Pons (tissue), 1 donor: ENCODE measurements around the gene GGT5.
A peak's percentile ranks its signal among the peaks of the same experiment; 100 is the strongest.
"Not testable (repeated sequence)": the region's sequence is repeated elsewhere in the genome, so short reads cannot be mapped to it uniquely, and the experiment has no call there.

Source experiments
- DNase-seq: peaks from one replicate; pipeline ENCODE4 v3.0.0-alpha.2; 2016; ENCODE audit warnings: low spot score

The GGT5 gene

DNA sequence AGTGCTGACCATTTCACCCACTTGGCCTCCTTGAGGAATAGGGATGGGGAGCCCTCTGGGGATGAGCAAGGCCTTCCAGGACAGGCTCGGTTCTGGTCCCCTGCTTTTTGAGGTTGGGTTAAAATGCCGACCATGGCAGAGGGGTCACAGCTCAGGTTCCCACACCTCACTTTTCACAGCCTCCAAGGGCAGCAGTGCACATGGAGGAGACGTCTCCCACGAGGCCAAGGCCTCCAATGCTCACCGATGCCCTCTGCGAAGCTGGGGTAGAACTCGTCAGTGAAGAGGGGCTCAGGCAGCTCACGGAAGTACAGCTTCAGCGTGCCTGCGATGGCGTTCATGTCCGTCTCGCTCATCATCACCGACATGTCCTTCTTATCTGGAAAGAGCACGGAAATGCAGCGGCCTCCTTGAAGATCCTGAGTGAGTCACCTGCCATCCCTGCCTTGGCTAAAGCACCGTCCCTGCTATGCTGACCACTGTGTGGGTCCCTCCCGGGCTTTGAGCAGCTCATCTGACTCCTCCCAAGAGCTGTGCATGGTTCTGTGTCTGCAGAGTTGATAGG is 17.4 kb upstream of the GGT5 start:
- DNase-seq: not testable (repeated sequence)

DNA sequence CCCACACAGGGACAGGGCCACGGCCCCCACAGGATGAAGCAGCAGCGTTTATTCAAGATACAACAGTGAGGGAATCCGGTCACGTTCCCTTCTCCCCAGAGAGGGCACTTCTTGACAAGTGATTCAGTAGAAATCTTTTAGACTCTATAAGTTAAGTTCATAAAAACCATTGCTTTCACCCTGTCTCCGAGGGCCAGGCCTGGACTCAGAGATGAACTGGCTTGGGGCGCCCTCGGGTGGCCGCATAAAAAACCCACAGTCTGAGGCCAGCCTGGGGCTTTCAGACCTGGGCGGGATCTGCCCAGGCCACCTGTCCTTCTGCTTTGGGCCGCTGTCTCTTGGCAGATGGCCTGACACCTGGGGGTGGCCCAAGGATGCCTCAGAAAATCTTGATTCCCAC is 14.6 kb upstream of the GGT5 start:
- DNase-seq: peak; percentile 37

DNA sequence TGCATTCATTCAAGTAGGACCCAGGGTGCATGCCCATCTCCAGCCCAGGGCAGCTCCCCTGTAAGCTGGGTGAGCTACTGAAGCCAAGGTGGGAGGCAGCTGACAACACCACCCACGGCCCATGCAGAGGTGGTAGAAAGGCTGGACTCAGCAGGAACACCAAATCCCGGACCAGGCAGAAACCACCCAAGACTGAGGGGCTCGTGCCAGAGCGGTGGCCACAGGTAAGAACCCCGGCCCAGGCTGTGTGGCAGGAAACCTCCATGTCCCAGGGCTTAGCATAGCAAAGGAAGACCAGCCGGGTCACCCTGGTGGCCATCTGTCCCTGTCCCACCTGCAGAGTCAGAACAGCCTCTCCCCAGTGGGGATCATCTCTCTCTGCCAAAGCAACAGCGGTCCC is 11.9 kb upstream of the GGT5 start:
- DNase-seq: not testable (repeated sequence)

DNA sequence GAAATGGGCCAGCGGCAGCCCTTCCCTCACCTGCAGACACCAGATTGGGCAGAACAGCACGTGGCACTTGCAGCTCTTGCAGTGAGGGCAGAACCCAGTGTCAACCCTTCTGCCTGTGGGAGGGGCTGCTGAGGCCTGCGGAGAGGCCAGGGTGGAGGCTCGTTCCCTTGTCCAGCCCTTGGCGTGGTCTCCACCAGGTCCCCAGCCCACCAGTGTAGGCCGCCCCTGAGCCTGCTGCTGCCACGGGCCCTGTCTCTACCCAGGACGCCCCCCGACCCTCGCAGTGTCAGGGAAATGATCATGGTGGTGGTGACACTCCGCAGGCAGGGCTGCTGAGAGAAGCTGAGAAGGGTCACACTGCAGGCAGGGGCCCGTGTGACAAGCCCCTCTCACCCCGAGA is 11.3 kb upstream of the GGT5 start:
- DNase-seq: not testable (repeated sequence)

DNA sequence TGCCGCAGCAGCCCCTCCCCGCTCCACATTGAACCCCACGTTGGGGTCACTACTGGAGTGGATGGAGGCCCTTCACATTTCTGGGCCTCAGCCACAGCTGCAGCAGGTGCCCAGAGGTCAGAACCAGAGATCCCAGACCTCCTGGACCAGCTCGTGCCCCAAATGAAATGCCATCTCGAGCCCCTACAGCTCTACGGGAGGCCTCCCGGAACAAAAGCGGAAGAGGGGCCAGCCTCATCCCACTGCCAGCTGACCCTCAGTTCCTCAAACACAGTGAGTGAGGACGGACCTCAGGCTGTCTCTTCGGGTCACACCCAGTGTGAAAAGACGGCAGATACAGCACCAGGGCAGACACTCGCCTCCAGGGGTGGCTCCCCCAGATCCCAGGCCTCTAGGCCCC is 8.2 kb upstream of the GGT5 start:
- DNase-seq: not testable (repeated sequence)

DNA sequence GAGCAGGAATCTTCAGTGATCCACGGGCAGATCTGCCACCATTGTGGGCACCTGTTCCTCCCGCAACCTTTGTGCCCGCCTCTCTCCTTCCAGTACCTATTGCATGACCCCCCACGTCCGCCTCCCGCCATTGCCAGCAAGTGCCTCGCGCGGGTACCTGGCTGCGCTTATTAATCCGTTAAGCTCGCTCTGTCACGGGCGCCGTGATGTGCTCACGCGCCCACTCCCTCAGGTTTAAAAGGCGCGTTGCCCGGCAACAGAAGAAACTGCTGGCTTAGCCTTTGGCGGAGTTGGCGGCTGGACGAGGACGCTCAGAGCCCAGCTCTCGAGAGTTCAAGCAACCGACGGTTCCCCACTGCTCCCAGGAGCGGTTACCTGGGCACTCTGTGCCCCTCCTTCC is 6.4 kb upstream of the GGT5 start:
- not testable (repeated sequence) for DNase-seq

DNA sequence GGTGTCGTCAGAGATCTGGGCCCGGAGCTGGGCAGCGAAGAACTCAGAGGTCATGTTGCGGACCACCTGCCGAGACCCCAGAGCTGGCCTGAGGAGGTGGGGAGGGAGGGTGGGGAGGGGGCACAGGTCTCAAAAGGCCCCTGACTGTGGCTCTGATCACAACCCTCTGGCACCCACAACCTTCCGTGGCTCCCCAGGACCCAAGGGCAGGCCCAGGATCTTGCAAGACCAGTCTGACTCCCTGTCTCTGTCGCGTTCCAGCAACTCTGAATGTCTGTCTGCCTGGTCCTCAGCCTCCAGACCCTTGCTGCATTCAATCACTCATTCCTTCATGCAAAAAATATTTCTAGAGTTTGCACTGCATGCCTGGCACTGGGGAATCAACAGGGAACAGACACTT is 4.5 kb upstream of the GGT5 start:
- DNase-seq: not testable (repeated sequence)

DNA sequence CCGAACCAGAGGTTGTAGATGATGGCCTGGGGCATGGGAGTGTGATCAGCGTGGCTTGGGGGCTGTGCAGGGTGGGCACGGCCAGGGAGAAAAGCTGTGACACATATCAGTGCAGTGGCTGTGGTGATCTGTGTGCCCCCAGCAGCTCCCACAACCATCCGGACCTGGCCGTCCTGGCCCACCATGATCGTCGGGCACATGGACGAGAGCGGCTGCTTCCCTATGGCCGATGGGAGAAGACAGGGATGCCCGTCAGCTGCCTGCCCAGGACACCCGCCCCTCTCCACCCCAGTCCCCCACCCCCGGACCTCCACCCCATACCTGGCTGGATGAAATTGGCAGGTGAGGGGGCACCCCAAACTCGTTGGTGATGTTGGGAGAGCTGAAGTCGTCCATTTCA is 3.7 kb upstream of the GGT5 start:
- DNase-seq: not testable (repeated sequence)

DNA sequence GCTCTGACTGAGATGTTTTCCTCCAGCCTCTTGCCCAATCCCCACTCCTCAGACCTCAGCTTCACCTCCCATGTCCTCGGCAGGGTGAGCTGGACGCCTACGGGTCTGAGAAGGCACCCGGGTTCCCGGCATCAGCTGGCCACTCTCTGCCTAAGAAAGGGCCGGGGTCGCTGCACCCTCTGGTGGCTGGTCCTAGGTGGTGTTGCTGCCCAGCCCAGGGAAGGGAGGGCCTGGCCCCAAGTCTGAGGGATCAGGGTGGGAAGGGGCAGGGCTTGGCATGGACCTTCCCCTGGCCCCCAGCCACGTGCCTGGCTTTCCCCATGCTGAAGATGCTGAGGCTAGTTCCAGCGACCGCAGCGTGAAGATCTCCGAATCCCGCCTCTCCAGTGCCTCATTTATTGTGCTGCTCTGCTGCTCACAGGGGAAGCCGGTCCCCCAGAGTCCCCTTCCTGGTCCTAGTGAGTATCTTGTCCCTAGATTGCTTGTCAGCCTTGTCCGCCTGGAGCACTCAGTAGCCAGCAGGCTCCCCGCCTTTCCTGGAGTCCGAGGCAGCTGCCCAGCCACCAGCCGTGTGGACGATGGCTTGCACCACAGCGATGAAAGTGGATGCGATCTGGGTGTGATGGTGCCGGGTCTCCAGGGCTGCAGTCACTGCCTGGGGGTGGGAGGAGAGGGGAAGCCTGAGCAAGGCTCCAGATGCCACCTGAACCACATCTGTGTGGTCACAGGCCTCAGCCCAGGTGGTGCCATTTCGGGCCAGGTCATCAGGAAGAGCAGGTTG is 2.9 kb upstream of the GGT5 start:
- DNase-seq: peak; percentile 70

DNA sequence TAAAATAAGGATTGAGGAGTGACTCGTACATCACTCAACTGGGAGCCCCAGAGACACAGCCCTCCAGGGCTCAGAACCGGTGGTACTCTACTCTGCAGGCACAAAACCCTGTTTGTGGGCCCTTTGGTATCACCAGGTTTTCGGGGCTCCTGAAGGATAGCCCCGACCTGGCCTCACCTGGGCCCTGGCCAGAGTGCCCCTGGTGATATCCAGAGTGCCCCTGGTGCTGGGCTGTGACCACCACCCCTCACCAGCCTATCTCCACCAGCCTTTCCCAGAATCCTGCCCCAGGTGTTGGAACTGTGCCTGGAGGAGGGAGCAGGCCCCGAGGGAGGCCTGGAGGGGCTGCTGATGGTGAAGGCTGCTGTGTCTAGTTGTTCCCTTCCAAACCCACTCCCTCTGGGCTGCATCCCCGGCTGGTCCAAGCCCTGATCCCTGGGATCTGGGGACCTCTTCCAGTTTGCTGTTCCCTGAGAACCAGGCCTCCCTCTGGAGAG is 2.2 kb upstream of the GGT5 start:
- no peak for DNase-seq

DNA sequence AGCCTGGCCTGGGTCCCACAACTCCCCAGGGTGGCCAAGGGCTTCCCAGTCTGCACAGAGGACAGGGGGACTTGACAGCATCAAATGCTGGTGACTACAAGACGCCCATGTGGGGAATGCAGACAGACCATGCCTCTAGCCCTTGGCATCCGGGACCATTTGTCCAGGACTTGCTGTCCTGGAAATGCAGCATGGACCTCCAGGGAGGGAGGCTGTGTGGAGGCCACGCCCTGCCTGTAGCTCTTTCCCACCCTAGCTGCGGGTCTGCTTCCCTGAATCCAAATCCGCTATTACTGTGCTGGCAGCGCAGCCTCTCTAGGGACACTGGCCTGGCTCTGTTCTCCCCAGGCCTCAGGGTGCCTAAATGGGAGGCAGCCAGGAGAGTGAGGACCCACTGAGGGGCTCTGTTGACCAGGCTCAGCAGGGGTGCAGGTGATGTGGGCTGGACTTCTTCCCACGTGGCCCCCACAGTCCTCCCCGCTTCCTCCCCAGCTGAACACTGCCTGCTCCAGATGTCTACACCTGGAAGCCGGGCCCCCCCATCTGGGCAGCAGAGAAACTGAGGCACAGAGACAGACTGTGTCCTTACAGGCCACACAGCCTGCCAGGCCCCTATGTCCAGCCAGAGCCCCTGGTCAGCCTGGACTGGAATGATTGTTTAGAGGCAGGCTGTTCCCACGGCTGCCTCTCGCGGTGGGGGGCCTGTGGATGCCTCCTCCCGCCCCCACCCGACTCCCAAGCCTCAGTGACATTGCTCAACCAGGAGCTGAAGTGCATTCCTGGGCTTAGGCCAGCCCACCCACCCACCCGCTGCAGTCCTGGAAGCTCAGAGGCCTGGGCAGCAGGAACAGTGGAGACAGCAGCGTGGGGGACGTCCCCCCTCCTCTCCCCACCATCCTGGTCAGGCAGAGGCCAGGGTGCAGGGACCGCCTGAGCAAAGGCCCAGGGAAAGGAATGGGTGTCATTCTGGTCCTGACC is 991 bp upstream of the GGT5 start:
- DNase-seq: not testable (repeated sequence)

DNA sequence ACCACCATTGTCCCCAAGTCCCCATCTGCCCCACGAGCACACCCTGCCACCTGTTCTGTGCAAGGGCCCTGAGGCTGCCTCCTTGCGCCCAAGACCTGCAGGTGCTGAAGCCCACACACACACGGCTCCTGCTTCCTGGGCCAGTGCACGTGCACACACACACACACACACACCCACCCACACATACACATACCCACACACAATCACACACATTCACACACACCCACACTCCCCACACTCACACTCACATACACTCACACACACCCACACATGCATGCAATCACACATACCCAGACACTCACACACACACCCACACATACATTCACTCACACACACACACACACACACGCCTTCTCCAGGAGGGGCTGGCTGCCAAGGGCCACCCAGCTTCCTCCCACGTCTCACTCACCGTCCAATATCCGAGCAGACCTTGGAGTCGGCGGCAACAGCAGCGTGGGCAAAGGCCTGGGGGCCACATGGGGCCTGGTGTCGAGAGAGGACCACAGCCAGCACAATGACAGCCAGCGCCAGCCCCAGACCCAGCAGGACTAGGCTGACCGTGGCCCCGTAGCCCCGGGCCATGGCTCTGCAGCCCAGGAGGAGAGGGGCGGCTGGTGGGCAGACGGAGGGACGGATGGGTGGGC is 616 bp downstream of the GGT5 start:
- DNase-seq: no peak

DNA sequence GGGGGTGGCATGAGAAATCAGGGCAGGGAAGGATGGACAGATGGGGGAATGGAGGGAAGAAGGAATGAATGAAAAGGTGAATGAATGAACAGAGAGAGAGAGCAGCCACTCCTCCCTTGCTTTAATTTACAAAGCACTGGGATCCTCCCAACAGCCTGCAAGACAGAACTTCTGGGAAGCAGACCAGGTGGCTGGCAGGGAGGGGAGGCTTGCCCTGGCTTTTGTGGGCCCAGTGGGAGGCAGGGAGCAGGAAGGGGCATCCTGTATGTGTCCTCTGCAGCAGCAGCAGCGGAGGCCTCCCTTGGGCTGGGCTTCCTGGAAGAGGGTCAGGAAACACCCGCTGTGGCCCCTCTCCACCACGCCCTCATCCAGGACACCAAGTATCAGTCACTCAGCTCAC is 1.5 kb downstream of the GGT5 start:
- DNase-seq: not testable (repeated sequence)

DNA sequence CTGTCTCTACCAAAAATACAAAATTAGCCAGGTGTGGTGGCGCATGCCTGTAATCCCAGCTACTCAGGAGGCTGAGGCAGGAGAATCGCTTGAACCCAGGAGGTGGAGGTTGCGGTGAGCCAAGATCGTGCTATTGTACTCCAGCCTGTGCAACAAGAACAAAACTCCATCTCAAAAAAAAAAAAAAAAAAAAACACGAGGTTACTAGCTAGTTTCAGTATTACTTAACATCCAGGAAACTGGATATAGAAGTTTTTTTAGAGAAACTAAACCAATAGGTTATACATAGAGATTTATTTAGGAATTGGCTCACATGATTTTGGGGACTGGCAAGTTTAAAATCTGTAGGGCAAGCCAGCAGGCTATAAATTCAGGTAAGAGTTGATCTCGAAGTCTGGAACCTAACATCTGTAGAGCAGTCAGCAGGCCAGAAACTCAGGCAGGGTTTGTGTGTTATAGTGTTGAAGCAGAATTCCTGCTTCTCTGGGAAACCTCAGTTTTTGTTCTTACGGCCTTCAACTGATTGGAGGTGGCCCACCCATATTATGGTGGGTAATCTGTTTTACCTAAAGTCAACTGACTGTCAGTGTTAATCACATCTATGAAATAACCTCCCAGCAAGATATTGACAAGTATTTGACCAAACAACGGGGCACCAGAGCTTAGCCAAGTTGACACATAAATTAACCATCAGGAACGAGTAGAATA is 3.7 kb downstream of the GGT5 start:
- not testable (repeated sequence) for DNase-seq

DNA sequence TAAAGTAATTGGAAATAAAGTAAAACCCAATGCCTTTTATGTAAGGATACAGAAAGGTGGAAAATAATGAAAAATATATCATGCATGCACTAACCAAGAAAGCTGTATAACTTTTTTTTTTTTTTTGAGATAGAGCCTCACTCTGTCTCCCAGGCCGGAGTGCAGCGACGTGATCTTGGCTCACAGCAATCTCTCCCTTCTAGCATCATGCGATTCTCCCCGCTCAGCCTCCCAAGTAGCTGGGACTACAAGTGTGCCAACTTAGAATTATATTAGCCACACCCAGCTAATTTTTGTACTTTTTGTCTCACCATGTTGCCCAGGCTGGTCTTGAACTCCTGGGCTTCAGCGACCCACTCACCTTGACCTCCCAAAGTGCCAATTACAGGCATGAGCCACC is 4.5 kb downstream of the GGT5 start:
- no peak for DNase-seq

DNA sequence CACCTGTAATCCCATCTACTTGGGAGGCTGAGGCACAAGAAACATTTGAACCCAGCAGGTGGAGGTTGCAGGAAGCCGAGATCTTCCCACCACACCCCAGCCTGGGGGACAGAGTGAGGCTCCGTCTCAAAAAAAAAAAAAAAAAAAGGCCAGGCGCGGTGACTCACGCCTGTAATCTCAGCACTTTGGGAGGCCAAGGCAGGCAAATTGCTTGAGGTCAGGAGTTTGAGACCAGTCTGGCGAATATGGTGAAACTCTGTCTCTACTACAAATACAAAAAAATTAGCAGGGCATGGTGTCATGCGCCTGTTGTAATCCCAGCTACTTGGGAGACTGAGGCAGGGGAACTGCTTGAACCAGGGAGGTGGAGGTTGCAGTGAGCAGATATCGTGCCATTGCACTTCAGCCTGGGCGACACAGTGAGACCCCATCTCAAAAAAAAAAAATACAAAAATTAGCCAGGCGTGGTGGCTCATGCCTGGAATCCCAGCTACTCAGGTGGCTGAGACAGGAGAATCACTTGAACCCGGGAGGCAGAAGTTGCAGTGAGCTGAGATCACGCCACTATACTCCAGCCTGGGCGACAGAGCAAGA is 6.7 kb downstream of the GGT5 start:
- not testable (repeated sequence) for DNase-seq

DNA sequence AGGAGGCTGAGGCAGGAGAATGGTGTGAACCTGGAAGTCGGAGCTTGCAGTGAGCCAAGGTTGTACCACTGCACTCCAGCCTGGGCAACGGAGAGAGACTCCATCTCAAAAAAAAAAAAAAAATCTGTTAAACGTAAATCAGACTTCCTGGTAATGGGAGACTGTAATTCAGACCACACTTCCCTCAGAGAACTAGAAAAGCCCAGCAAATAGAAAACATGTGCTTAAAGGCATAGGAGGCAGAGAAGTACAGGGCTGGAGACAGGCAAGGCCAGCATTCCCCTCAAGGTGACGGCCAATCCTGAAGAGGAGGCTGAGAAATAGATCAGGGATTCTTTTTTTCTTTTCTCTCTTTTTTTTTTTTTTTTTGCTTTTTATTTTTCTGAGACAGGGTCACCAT is 8.2 kb downstream of the GGT5 start:
- no peak for DNase-seq

DNA sequence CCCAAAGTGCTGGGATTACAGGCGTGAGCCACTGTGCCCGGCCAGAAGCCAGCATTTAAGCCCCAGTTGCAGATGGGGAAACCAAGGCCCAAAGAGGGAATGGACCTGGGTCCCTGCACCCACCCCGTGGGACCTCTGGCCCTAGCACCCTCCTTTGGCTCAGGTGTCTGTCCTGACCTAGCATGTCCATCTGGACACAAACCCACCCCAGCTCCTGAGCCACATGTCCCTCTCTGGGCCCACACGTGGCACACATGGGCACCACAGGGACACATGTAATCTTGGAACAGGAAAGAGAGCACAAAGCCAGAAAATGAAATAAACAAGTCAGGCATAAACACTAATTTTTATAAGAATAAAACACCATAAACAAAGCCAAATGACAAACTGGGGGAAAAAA is 9.6 kb downstream of the GGT5 start:
- no peak for DNase-seq

DNA sequence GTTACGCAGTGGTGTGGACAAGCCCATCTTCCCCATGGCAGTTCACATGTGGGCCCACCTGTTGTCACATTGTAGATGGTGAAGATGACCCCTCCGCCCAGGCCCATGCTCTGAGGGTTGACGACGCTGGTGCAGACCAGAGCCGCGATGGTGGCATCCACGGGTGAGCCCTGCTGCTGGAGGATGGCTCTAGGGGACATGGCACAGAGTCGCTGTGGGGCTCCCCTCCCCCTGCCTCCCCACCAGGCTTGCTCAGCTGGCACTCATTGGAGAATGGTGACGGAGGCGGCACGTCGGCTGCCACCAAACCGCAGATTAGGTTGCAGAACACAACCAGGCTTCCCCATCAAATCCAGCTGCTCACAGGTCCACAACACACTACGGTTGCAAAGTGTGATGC is 11.1 kb downstream of the GGT5 start:
- no peak for DNase-seq

DNA sequence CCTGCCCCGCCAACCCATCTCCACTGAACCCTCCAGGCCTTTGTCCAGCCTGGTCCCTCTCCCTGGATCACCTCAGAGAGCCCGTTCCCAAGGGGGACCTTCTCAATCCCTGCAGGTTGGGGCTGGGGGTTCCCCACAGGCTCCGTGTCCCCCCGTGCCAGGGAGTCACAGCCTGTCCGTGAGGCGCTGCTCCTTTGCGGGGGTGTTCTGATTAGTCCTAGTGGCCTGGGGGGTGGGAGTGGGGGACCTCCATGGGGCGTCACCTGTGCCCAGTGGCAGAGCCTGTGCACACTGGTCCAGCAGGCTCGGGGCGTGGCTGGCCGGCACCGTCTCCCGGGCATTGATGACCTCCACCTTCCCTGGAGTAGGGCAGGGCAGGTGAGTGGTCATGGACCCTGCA is 11.6 kb downstream of the GGT5 start:
- DNase-seq: no peak

DNA sequence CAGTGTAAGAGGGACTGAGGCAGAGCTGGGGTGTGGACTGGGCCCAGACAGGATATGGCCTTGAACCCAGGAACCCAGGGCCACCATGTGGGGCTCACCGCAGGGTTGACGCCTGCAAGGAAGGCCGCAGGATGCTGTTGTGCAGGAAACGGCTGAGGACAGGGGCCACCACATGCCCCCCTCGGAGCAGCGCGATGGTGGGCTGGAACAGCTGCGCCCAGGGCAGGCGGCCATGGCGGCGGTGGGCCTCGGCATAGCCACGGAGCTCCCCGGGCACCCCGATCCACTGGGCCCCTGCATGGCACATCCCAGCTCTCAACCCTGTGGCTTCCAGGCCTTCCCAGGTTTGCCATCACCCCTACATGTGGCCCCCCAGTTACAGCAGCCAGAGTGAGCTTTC is 12.2 kb downstream of the GGT5 start:
- no peak for DNase-seq
